H9 (cell line): ENCODE results near the gene CDCP2. TPM values are rescaled to one million over a fixed set of nuclear protein-coding genes. Genes with fewer than 3 reads are reported as not detected.

Experiments used
- DNase-seq: peaks from one replicate; pipeline ENCODE4 v3.0.0-alpha.2; 2017
- H2AFZ ChIP-seq: one replicate; pipeline ENCODE4 v1.6.1; 2013; ENCODE audit warnings: mild to moderate bottlenecking, low read length, control low read depth, moderate library complexity
- H2AK5ac ChIP-seq: 2 replicates; pipeline ENCODE4 v1.6.1; 2013; ENCODE audit warnings: low read length, control low read depth, mixed read lengths; ENCODE audit not compliant: insufficient read length
- H2BK120ac ChIP-seq: one replicate; pipeline ENCODE4 v1.6.1; 2013; ENCODE audit warnings: low read depth, mild to moderate bottlenecking, low read length, control low read depth, inconsistent platforms; ENCODE audit not compliant: poor library complexity, severe bottlenecking
- H2BK12ac ChIP-seq: 2 replicates; pipeline ENCODE4 v1.6.1; 2013; ENCODE audit warnings: low read length, control low read depth, mixed read lengths, low read depth; ENCODE audit not compliant: insufficient read length
- H2BK15ac ChIP-seq: 2 replicates; pipeline ENCODE4 v1.6.1; 2013; ENCODE audit warnings: low read depth, low read length, control low read depth
- H2BK20ac ChIP-seq: one replicate; pipeline ENCODE4 v1.6.1; 2013; ENCODE audit warnings: low read depth, mild to moderate bottlenecking, low read length, control low read depth, inconsistent platforms; ENCODE audit not compliant: poor library complexity, severe bottlenecking
- H2BK5ac ChIP-seq: 2 replicates; pipeline ENCODE4 v1.6.1; 2013; ENCODE audit warnings: low read length, control low read depth, mixed read lengths; ENCODE audit not compliant: insufficient read length
- H3K14ac ChIP-seq: 2 replicates; pipeline ENCODE4 v1.6.1; 2013; ENCODE audit warnings: low read length, control low read depth; ENCODE audit not compliant: insufficient read depth
- H3K18ac ChIP-seq: 2 replicates; pipeline ENCODE4 v1.6.1; 2013; ENCODE audit warnings: low read depth, mild to moderate bottlenecking, mixed read lengths, low read length, control low read depth; ENCODE audit not compliant: insufficient read length
- H3K23ac ChIP-seq: 2 replicates; pipeline ENCODE4 v1.6.1; 2013; ENCODE audit warnings: low read length, control low read depth, mixed read lengths, low read depth; ENCODE audit not compliant: insufficient read length
- H3K23me2 ChIP-seq: 2 replicates; pipeline ENCODE4 v1.6.1; 2013; ENCODE audit warnings: low read depth, mild to moderate bottlenecking, mixed read lengths, low read length, control low read depth; ENCODE audit not compliant: insufficient read length, poor library complexity, severe bottlenecking
- H3K27ac ChIP-seq: 2 replicates; pipeline ENCODE4 v1.5.1; 2013; ENCODE audit warnings: low read length, control low read depth, mixed read lengths, low read depth; ENCODE audit not compliant: insufficient read length
- H3K27me3 ChIP-seq: 2 replicates; pipeline ENCODE4 v1.6.1; 2013; ENCODE audit warnings: low read length, control low read depth, inconsistent platforms; ENCODE audit not compliant: insufficient read depth
- H3K4ac ChIP-seq: 2 replicates; pipeline ENCODE4 v1.6.1; 2013; ENCODE audit warnings: low read depth, mild to moderate bottlenecking, control low read depth, inconsistent platforms, low read length, moderate library complexity
- H3K4me1 ChIP-seq: 2 replicates; pipeline ENCODE4 v1.6.1; 2013; ENCODE audit warnings: low read length, control low read depth, inconsistent platforms; ENCODE audit not compliant: insufficient read depth
- H3K4me2 ChIP-seq: 2 replicates; pipeline ENCODE4 v1.6.1; 2013; ENCODE audit warnings: low read length, control low read depth, mixed read lengths; ENCODE audit not compliant: insufficient read length, insufficient read depth
- H3K56ac ChIP-seq: 2 replicates; pipeline ENCODE4 v1.6.1; 2013; ENCODE audit warnings: low read depth, mild to moderate bottlenecking, mixed read lengths, low read length, control low read depth; ENCODE audit not compliant: insufficient read length
- H3K79me1 ChIP-seq: 2 replicates; pipeline ENCODE4 v1.6.1; 2013; ENCODE audit warnings: low read depth, mild to moderate bottlenecking, moderate library complexity, low read length, control low read depth, inconsistent platforms; ENCODE audit not compliant: insufficient read depth, poor library complexity, severe bottlenecking
- H3K79me2 ChIP-seq: 2 replicates; pipeline ENCODE4 v1.6.1; 2013; ENCODE audit warnings: low read length, control low read depth, inconsistent platforms; ENCODE audit not compliant: insufficient read depth
- H3K9ac ChIP-seq: 2 replicates; pipeline ENCODE4 v1.6.1; 2013; ENCODE audit warnings: low read length, control low read depth, mixed read lengths; ENCODE audit not compliant: insufficient read length; ENCODE audit errors: extremely low read depth
- H3K9me3 ChIP-seq: one replicate; pipeline ENCODE4 v1.6.1; 2013; ENCODE audit warnings: low read depth, low read length, inconsistent platforms; ENCODE audit not compliant: control insufficient read depth
- H3T11ph ChIP-seq: one replicate; pipeline ENCODE4 v1.6.1; 2013; ENCODE audit warnings: mild to moderate bottlenecking, low read length, control low read depth, inconsistent platforms
- H4K20me1 ChIP-seq: one replicate; pipeline ENCODE4 v1.6.1; 2013; ENCODE audit not compliant: control insufficient read depth, insufficient read length, insufficient read depth
- H4K5ac ChIP-seq: 2 replicates; pipeline ENCODE4 v1.6.1; 2013; ENCODE audit warnings: low read depth, mild to moderate bottlenecking, mixed read lengths, low read length, control low read depth; ENCODE audit not compliant: insufficient read length
- H4K8ac ChIP-seq: replicated peaks from 2 replicates; pipeline ENCODE4 v1.6.1; 2013; ENCODE audit warnings: low read length, control low read depth, mixed read lengths, low read depth; ENCODE audit not compliant: insufficient read length
- H4K91ac ChIP-seq: 2 replicates; pipeline ENCODE4 v1.6.1; 2013; ENCODE audit warnings: low read depth, mild to moderate bottlenecking, moderate library complexity, mixed read lengths, low read length, control low read depth; ENCODE audit not compliant: insufficient read length
- H3K27ac Mint-ChIP-seq, 3 experiments: 2 replicates in 2 of 3; 3 replicates in 1 of 3; pipeline ENCODE4 v1.8.0; 2020 to 2021; ENCODE audit warnings: mixed read lengths in 3 of 3, mild to moderate bottlenecking in 1 of 3, moderate library complexity in 1 of 3
- H3K27me3 Mint-ChIP-seq: 2 replicates; pipeline ENCODE4 v1.8.0; 2021; ENCODE audit warnings: low read depth, mild to moderate bottlenecking, moderate library complexity, mixed read lengths
- H3K36me3 Mint-ChIP-seq, 3 experiments: 2 replicates in 2 of 3; 3 replicates in 1 of 3; pipeline ENCODE4 v1.8.0; 2020 to 2021; ENCODE audit warnings: low read depth in 3 of 3, mixed read lengths in 3 of 3; ENCODE audit not compliant: insufficient read depth in 1 of 3
- H3K4me1 Mint-ChIP-seq, 2 experiments: 2 replicates each; pipeline ENCODE4 v1.8.0; 2020; ENCODE audit warnings: mixed read lengths in 2 of 2
- H3K4me3 Mint-ChIP-seq, 2 experiments: 2 replicates in 1 of 2; 3 replicates in 1 of 2; pipeline ENCODE4 v1.8.0; 2020 to 2021; ENCODE audit warnings: mild to moderate bottlenecking in 2 of 2, mixed read lengths in 2 of 2, moderate library complexity in 1 of 2
- H3K9me3 Mint-ChIP-seq, 2 experiments: 2 replicates in 1 of 2; 3 replicates in 1 of 2; pipeline ENCODE4 v1.8.0; 2020; ENCODE audit warnings: mild to moderate bottlenecking in 2 of 2, mixed read lengths in 2 of 2, moderate library complexity in 1 of 2
- CTCF ChIP-seq: fragments of 200-600 bp; sonication (generic); conservative IDR thresholded peaks from 3 replicates; pipeline ENCODE4 v1.8.0; 2021; ENCODE audit warnings: antibody characterized with exemption, mild to moderate bottlenecking
- WGBS: extraction: QIAGEN DNeasy Blood & Tissue Kit; methylation state at CpG from one replicate; pipeline ENCODE4 v1.1.7; 2013; ENCODE audit warnings: missing lambda C conversion rate, low lambda C conversion rate, mixed read lengths; ENCODE audit not compliant: insufficient read length; ENCODE audit errors: extremely low coverage; 5-methylcytosine and 5-hydroxymethylcytosine counted together
- total RNA-seq: library from RNA; stranded (reverse); gene quantifications from 2 replicates; pipeline ENCODE4 v1.2.1, GENCODE V29; 2021

Gene CDCP2
- total RNA-seq, 1 experiment from 2014 or later: not detected

DNA sequence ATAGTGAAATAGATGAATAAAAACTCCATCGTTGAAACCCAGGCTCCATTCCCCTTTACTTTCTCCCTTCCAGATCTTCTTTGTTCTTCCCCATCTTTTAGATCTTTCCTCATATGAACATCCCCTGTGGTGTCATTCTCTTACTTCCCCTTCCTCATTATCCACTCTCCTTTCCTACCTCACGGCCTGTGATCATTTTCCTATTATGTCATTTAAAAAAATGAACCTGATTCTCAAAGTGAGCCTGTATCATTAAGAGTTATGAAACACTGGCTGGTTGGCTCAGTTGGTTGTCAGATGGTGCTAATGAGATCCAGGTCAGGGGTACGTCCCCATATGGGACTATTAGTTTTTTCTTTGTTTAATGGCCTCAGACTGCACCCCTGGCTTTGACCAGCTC, 61.1 kb downstream of the CDCP2 start:
- Mint-ChIP-seq H3K4me1 (peaks cover 2 to 3% of the 10 kb centered on the region in 2 experiments; a peak in 3 of 4 replicates), H3K4me3 (no peak overlapping the region), H3K27me3 (no peaks in the 10 kb centered on the region), H3K27ac (no peak overlapping the region), H3K36me3 (no peaks in the 10 kb centered on the region; a peak in 1 of 7 replicates), H3K9me3 (no peaks in the 10 kb centered on the region)
- Histone ChIP-seq H2AK5ac (no peak overlapping the region), H2BK15ac (no peak overlapping the region), H3T11ph (no peak overlapping the region), H4K8ac (no peak overlapping the region), H4K91ac (no peak overlapping the region), H4K5ac (no peak overlapping the region), H3K79me1 (no peaks in the 10 kb centered on the region), H3K4ac (no peak overlapping the region), H2BK120ac (no peak overlapping the region), H3K79me2 (no peaks in the 10 kb centered on the region), H2AFZ (no peak overlapping the region), H3K56ac (no peak overlapping the region), H3K9me3 (no peaks in the 10 kb centered on the region), H2BK5ac (no peak overlapping the region), H4K20me1 (no peaks in the 10 kb centered on the region), H3K9ac (no peak overlapping the region), H3K27me3 (no peaks in the 10 kb centered on the region), H3K4me1 (no peaks in the 10 kb centered on the region), H3K4me2 (no peak overlapping the region), H3K23ac (no peak overlapping the region), H3K27ac (no peak overlapping the region), H3K23me2 (no peaks in the 10 kb centered on the region), H3K14ac (no peak overlapping the region), H3K18ac (no peak overlapping the region), H2BK20ac (no peak overlapping the region), H2BK12ac (no peak overlapping the region)
- no peak for TF ChIP-seq CTCF
- no peak for DNase-seq
- 100% methylated on average over 1 of the region's 3 CpGs for WGBS
